RCC 7860 (cell line): Measurements from ENCODE around the gene FAM193A.
"Not testable (repeated sequence)": the region's sequence is repeated elsewhere in the genome, so short reads cannot be mapped to it uniquely, and the experiment has no call there.

Source experiments
- DNase-seq: peaks from one replicate; pipeline ENCODE4 v3.0.0-alpha.2; 2015; ENCODE audit warnings: low spot score
- FAIRE-seq: peaks from 2 replicates; lab custom pipeline; 2012; peaks lifted over from hg19 to GRCh38; lab: Jason Lieb, UNC

The FAM193A gene

GRCh38 chr4:2536193-2537010, at the start of gene FAM193A:
Gene FAM193A (plus strand): TSS chr4:2536647. CDS start chr4:2536916, 269 bp downstream.
- DNase-seq (peak; percentile 97), FAIRE-seq (no peak)

GRCh38 chr4:2486981-2487380, 49.5 kb upstream of the FAM193A start:
- no peak for DNase-seq
- no peak for FAIRE-seq

- FAIRE-seq (no peak), DNase-seq (no peak)
Observed at GRCh38 chr4:2487632-2488031, 48.8 kb upstream of the FAM193A start.

- FAIRE-seq (no peak), DNase-seq (no peak)
Observed at GRCh38 chr4:2489081-2489805, 47.2 kb upstream of the FAM193A start.

GRCh38 chr4:2489841-2490552, 46.5 kb upstream of the FAM193A start:
- FAIRE-seq: no peak
- no peak for DNase-seq

- no peak for DNase-seq
- FAIRE-seq: no peak
Observed at GRCh38 chr4:2492970-2493369, 43.5 kb upstream of the FAM193A start.

- no peak for FAIRE-seq
Observed at GRCh38 chr4:2494992-2495391, 41.5 kb upstream of the FAM193A start.

GRCh38 chr4:2497324-2497723, 39.1 kb upstream of the FAM193A start:
- no peak for DNase-seq
- FAIRE-seq: no peak

More at GRCh38 chr4:2494992-2495391, 41.5 kb upstream of the FAM193A start:
- no peak for DNase-seq

- no peak for FAIRE-seq
Observed at GRCh38 chr4:2497931-2498330, 38.5 kb upstream of the FAM193A start.

GRCh38 chr4:2500547-2500946, 35.9 kb upstream of the FAM193A start:
- DNase-seq: no peak
- no peak for FAIRE-seq

More at GRCh38 chr4:2497931-2498330, 38.5 kb upstream of the FAM193A start:
- no peak for DNase-seq

GRCh38 chr4:2501034-2501594, 35.3 kb upstream of the FAM193A start:
- no peak for FAIRE-seq
- no peak for DNase-seq

GRCh38 chr4:2503809-2504208, 32.6 kb upstream of the FAM193A start:
- FAIRE-seq (no peak), DNase-seq (no peak)

- DNase-seq (no peak), FAIRE-seq (no peak)
Observed at GRCh38 chr4:2507259-2507658, 29.2 kb upstream of the FAM193A start.

GRCh38 chr4:2507855-2508254, 28.6 kb upstream of the FAM193A start:
- DNase-seq (no peak), FAIRE-seq (no peak)

GRCh38 chr4:2510351-2511259, 25.8 kb upstream of the FAM193A start:
- FAIRE-seq: no peak
- DNase-seq: no peak

GRCh38 chr4:2511645-2512131, 24.8 kb upstream of the FAM193A start:
- DNase-seq (no peak), FAIRE-seq (no peak)

- DNase-seq (no peak), FAIRE-seq (no peak)
Observed at GRCh38 chr4:2512396-2513135, 23.9 kb upstream of the FAM193A start.

- DNase-seq, FAIRE-seq: not testable (repeated sequence)
Observed at GRCh38 chr4:2514193-2514592, 22.3 kb upstream of the FAM193A start.

- FAIRE-seq, DNase-seq: not testable (repeated sequence)
Observed at GRCh38 chr4:2514944-2515343, 21.5 kb upstream of the FAM193A start.
